Measurements from ENCODE around the gene ICOSLG.

DNA sequence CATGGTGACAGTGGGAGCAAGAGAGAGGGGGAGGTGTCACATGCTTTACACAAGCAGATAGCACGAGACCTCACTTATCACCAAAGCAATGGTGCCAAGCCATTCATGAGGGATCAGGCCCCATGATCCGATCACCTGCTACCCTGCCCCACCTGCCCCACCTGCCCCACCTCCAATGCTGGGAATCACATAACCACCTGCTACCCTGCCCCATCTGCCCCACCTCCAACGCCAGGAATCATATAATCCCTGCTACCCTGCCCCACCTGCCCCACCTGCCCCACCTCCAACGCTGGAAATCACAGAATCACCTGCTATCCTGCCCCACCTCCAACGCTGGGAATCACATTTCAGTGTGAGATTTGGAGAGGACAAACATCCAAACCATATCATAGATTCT lies 34.3 kb upstream of the ICOSLG start:
- TF ChIP-seq, protein P1, sequence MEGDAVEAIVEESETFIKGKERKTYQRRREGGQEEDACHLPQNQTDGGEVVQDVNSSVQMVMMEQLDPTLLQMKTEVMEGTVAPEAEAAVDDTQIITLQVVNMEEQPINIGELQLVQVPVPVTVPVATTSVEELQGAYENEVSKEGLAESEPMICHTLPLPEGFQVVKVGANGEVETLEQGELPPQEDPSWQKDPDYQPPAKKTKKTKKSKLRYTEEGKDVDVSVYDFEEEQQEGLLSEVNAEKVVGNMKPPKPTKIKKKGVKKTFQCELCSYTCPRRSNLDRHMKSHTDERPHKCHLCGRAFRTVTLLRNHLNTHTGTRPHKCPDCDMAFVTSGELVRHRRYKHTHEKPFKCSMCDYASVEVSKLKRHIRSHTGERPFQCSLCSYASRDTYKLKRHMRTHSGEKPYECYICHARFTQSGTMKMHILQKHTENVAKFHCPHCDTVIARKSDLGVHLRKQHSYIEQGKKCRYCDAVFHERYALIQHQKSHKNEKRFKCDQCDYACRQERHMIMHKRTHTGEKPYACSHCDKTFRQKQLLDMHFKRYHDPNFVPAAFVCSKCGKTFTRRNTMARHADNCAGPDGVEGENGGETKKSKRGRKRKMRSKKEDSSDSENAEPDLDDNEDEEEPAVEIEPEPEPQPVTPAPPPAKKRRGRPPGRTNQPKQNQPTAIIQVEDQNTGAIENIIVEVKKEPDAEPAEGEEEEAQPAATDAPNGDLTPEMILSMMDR (conservative IDR thresholded peaks at IDR 0.05; ENCODE audit: low read depth in 2 of 2): no peak
- TF ChIP-seq EZH2phosphoT487 (IDR thresholded peaks at IDR 0.05; ENCODE audit: unreplicated experiment) (no peak), EZH2 (IDR thresholded peaks at IDR 0.05; ENCODE audit: low read depth, unreplicated experiment) (no peak), POLR2AphosphoS5 (IDR thresholded peaks at IDR 0.05; ENCODE audit: low read depth) (no peak), CREB1 (CRISPR knock-in tag; IDR thresholded peaks at IDR 0.05; ENCODE audit: low read depth) (no peak), JUNB (IDR thresholded peaks at IDR 0.05; ENCODE audit: unreplicated experiment) (no peak), ZNF331 (CRISPR knock-in tag; IDR thresholded peaks at IDR 0.05; ENCODE audit: low read depth) (no peak), ZNF114 (CRISPR knock-in tag; IDR thresholded peaks at IDR 0.05) (no peak)
- TF ChIP-seq, protein P2, sequence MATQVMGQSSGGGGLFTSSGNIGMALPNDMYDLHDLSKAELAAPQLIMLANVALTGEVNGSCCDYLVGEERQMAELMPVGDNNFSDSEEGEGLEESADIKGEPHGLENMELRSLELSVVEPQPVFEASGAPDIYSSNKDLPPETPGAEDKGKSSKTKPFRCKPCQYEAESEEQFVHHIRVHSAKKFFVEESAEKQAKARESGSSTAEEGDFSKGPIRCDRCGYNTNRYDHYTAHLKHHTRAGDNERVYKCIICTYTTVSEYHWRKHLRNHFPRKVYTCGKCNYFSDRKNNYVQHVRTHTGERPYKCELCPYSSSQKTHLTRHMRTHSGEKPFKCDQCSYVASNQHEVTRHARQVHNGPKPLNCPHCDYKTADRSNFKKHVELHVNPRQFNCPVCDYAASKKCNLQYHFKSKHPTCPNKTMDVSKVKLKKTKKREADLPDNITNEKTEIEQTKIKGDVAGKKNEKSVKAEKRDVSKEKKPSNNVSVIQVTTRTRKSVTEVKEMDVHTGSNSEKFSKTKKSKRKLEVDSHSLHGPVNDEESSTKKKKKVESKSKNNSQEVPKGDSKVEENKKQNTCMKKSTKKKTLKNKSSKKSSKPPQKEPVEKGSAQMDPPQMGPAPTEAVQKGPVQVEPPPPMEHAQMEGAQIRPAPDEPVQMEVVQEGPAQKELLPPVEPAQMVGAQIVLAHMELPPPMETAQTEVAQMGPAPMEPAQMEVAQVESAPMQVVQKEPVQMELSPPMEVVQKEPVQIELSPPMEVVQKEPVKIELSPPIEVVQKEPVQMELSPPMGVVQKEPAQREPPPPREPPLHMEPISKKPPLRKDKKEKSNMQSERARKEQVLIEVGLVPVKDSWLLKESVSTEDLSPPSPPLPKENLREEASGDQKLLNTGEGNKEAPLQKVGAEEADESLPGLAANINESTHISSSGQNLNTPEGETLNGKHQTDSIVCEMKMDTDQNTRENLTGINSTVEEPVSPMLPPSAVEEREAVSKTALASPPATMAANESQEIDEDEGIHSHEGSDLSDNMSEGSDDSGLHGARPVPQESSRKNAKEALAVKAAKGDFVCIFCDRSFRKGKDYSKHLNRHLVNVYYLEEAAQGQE (IDR thresholded peaks at IDR 0.05; ENCODE audit: unreplicated experiment): no peak
- TF ChIP-seq, protein P3, sequence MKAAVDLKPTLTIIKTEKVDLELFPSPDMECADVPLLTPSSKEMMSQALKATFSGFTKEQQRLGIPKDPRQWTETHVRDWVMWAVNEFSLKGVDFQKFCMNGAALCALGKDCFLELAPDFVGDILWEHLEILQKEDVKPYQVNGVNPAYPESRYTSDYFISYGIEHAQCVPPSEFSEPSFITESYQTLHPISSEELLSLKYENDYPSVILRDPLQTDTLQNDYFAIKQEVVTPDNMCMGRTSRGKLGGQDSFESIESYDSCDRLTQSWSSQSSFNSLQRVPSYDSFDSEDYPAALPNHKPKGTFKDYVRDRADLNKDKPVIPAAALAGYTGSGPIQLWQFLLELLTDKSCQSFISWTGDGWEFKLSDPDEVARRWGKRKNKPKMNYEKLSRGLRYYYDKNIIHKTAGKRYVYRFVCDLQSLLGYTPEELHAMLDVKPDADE (IDR thresholded peaks at IDR 0.05): no peak
- TF ChIP-seq, protein P4, sequence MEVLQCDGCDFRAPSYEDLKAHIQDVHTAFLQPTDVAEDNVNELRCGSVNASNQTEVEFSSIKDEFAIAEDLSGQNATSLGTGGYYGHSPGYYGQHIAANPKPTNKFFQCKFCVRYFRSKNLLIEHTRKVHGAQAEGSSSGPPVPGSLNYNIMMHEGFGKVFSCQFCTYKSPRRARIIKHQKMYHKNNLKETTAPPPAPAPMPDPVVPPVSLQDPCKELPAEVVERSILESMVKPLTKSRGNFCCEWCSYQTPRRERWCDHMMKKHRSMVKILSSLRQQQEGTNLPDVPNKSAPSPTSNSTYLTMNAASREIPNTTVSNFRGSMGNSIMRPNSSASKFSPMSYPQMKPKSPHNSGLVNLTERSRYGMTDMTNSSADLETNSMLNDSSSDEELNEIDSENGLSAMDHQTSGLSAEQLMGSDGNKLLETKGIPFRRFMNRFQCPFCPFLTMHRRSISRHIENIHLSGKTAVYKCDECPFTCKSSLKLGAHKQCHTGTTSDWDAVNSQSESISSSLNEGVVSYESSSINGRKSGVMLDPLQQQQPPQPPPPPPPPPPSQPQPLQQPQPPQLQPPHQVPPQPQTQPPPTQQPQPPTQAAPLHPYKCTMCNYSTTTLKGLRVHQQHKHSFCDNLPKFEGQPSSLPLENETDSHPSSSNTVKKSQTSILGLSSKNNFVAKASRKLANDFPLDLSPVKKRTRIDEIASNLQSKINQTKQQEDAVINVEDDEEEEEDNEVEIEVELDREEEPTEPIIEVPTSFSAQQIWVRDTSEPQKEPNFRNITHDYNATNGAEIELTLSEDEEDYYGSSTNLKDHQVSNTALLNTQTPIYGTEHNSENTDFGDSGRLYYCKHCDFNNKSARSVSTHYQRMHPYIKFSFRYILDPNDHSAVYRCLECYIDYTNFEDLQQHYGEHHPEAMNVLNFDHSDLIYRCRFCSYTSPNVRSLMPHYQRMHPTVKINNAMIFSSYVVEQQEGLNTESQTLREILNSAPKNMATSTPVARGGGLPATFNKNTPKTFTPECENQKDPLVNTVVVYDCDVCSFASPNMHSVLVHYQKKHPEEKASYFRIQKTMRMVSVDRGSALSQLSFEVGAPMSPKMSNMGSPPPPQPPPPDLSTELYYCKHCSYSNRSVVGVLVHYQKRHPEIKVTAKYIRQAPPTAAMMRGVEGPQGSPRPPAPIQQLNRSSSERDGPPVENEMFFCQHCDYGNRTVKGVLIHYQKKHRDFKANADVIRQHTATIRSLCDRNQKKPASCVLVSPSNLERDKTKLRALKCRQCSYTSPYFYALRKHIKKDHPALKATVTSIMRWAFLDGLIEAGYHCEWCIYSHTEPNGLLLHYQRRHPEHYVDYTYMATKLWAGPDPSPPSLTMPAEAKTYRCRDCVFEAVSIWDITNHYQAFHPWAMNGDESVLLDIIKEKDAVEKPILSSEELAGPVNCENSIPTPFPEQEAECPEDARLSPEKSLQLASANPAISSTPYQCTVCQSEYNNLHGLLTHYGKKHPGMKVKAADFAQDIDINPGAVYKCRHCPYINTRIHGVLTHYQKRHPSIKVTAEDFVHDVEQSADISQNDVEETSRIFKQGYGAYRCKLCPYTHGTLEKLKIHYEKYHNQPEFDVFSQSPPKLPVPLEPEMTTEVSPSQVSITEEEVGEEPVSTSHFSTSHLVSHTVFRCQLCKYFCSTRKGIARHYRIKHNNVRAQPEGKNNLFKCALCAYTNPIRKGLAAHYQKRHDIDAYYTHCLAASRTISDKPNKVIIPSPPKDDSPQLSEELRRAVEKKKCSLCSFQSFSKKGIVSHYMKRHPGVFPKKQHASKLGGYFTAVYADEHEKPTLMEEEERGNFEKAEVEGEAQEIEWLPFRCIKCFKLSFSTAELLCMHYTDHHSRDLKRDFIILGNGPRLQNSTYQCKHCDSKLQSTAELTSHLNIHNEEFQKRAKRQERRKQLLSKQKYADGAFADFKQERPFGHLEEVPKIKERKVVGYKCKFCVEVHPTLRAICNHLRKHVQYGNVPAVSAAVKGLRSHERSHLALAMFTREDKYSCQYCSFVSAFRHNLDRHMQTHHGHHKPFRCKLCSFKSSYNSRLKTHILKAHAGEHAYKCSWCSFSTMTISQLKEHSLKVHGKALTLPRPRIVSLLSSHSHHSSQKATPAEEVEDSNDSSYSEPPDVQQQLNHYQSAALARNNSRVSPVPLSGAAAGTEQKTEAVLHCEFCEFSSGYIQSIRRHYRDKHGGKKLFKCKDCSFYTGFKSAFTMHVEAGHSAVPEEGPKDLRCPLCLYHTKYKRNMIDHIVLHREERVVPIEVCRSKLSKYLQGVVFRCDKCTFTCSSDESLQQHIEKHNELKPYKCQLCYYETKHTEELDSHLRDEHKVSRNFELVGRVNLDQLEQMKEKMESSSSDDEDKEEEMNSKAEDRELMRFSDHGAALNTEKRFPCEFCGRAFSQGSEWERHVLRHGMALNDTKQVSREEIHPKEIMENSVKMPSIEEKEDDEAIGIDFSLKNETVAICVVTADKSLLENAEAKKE (CRISPR knock-in tag; IDR thresholded peaks at IDR 0.05): no peak

Data from GM23338 (cell line).